ENCODE data around the gene PARP1.

The PARP1 gene

GRCh38 chr1:226404904-226405222, 3.0 kb downstream of the PARP1 start:
- no peak for DNase-seq

GRCh38 chr1:226404063-226404903, 3.6 kb downstream of the PARP1 start:
- no peak for DNase-seq

- no peak for DNase-seq
These were observed 4.5 kb downstream of the PARP1 start for GRCh38 chr1:226403201-226404034.

GRCh38 chr1:226402739-226403165, 5.1 kb downstream of the PARP1 start:
- DNase-seq, result no peak

GRCh38 chr1:226401355-226402303, 6.3 kb downstream of the PARP1 start:
- no peak for DNase-seq

- no peak for DNase-seq
These were observed 7.2 kb downstream of the PARP1 start for GRCh38 chr1:226400519-226401354.

GRCh38 chr1:226397955-226398636, 9.8 kb downstream of the PARP1 start:
- DNase-seq, result no peak

- no peak for DNase-seq
These were observed 10.6 kb downstream of the PARP1 start for GRCh38 chr1:226397011-226397926.

- DNase-seq, result no peak
These were observed 12.1 kb downstream of the PARP1 start for GRCh38 chr1:226395753-226396152.

- DNase-seq, result no peak
These were observed 13.4 kb downstream of the PARP1 start for GRCh38 chr1:226394462-226394861.

- no peak for DNase-seq
These were observed 17.2 kb downstream of the PARP1 start for GRCh38 chr1:226390681-226391080.

- DNase-seq, result no peak
These were observed 19.8 kb downstream of the PARP1 start for GRCh38 chr1:226388131-226388530.

GRCh38 chr1:226384717-226385116, 23.2 kb downstream of the PARP1 start:
- DNase-seq, result no peak

- DNase-seq, result no peak
These were observed 23.9 kb downstream of the PARP1 start for GRCh38 chr1:226384040-226384439.

GRCh38 chr1:226382030-226382429, 25.9 kb downstream of the PARP1 start:
- DNase-seq, result no peak

- DNase-seq, result no peak
These were observed 26.5 kb downstream of the PARP1 start for GRCh38 chr1:226381226-226381998.

GRCh38 chr1:226378071-226378470, 29.8 kb downstream of the PARP1 start:
- no peak for DNase-seq

GRCh38 chr1:226376300-226376699, 31.6 kb downstream of the PARP1 start:
- DNase-seq, result no peak

GRCh38 chr1:226373376-226373775, 34.5 kb downstream of the PARP1 start:
- DNase-seq, result no peak
